ACC112 (cell line): ENCODE results near the gene GFOD1.

ENCODE experiments used
- H2AFZ ChIP-seq: fragments of 200-600 bp; sonication (generic); one replicate; pipeline ENCODE4 v1.6.0; 2017; ENCODE audit warnings: antibody characterized with exemption, low read length; ENCODE audit not compliant: unreplicated experiment
- H3K27ac ChIP-seq: fragments of 200-600 bp; sonication (generic); 2 replicates; pipeline ENCODE4 v1.5.1; 2014; ENCODE audit warnings: low read depth, mild to moderate bottlenecking, antibody characterized with exemption, low read length, moderate library complexity
- H3K27me3 ChIP-seq: fragments of 200-600 bp; sonication (generic); 2 replicates; pipeline ENCODE4 v1.6.1; 2014; ENCODE audit warnings: mild to moderate bottlenecking, antibody characterized with exemption, low read length, moderate library complexity, mixed read lengths; ENCODE audit not compliant: insufficient read depth
- H3K36me3 ChIP-seq: fragments of 200-600 bp; sonication (generic); 2 replicates; pipeline ENCODE4 v1.6.1; 2016; ENCODE audit warnings: mild to moderate bottlenecking, antibody characterized with exemption, low read length, moderate library complexity, mixed read lengths; ENCODE audit not compliant: insufficient read depth
- H3K4me1 ChIP-seq: fragments of 200-600 bp; sonication (generic); one replicate; pipeline ENCODE4 v1.6.1; 2016; ENCODE audit warnings: low read length, mixed read lengths; ENCODE audit not compliant: insufficient read depth, unreplicated experiment, control insufficient read depth
- H3K4me3 ChIP-seq: fragments of 200-600 bp; sonication (generic); 2 replicates; pipeline ENCODE4 v1.5.1; 2014; ENCODE audit warnings: mild to moderate bottlenecking, low read depth, low read length
- H3K79me2 ChIP-seq: fragments of 200-600 bp; sonication (generic); one replicate; pipeline ENCODE4 v1.6.0; 2016; ENCODE audit warnings: low read length; ENCODE audit not compliant: control insufficient read depth, unreplicated experiment, insufficient read depth

Gene GFOD1

GRCh38 chr6:13484138-13484708 lies 3.2 kb downstream of the GFOD1 start:
- Histone ChIP-seq H2AFZ (no peak overlapping the region), H3K27ac (no peak overlapping the region), H3K4me3 (peak overlapping the region; percentile 97; the same call in 1 of the 2 replicates), H3K79me2 (peaks cover 15% of the 10 kb centered on the region), H3K36me3 (no peaks in the 10 kb centered on the region), H3K27me3 (no peaks in the 10 kb centered on the region), H3K4me1 (peaks cover 20% of the 10 kb centered on the region)

- Histone ChIP-seq H3K27ac (no peak overlapping the region), H3K27me3 (no peaks in the 10 kb centered on the region), H3K36me3 (no peaks in the 10 kb centered on the region), H3K79me2 (peaks cover 15% of the 10 kb centered on the region), H2AFZ (no peak overlapping the region), H3K4me1 (peaks cover 17% of the 10 kb centered on the region), H3K4me3 (no peak overlapping the region)
Observed at GRCh38 chr6:13480631-13481501, 6.5 kb downstream of the GFOD1 start.

- Histone ChIP-seq H3K79me2 (peaks cover 9% of the 10 kb centered on the region), H2AFZ (no peak overlapping the region), H3K36me3 (no peaks in the 10 kb centered on the region), H3K4me3 (no peak overlapping the region), H3K27me3 (no peaks in the 10 kb centered on the region), H3K4me1 (peaks cover 9% of the 10 kb centered on the region), H3K27ac (no peak overlapping the region)
Observed at GRCh38 chr6:13479971-13480434, 7.4 kb downstream of the GFOD1 start.

- peaks cover 2% of the 10 kb centered on the region for H3K4me1 ChIP-seq
- peaks cover 6% of the 10 kb centered on the region for H3K79me2 ChIP-seq
- H3K36me3 ChIP-seq = no peaks in the 10 kb centered on the region
- no peak overlapping the region for H3K27ac ChIP-seq
- no peak overlapping the region for H2AFZ ChIP-seq
- no peaks in the 10 kb centered on the region for H3K27me3 ChIP-seq
- no peak overlapping the region for H3K4me3 ChIP-seq
Observed at GRCh38 chr6:13479206-13479800, 8.1 kb downstream of the GFOD1 start.

- Histone ChIP-seq H3K4me3 (no peak overlapping the region), H3K79me2 (peaks cover 2% of the 10 kb centered on the region), H3K36me3 (no peaks in the 10 kb centered on the region), H3K4me1 (no peaks in the 10 kb centered on the region), H2AFZ (no peak overlapping the region), H3K27me3 (no peaks in the 10 kb centered on the region), H3K27ac (no peak overlapping the region)
Observed at GRCh38 chr6:13478525-13478966, 8.9 kb downstream of the GFOD1 start.

- Histone ChIP-seq H3K79me2 (no peaks in the 10 kb centered on the region), H3K27ac (no peak overlapping the region), H3K27me3 (no peaks in the 10 kb centered on the region), H3K4me1 (no peaks in the 10 kb centered on the region), H3K36me3 (no peaks in the 10 kb centered on the region), H3K4me3 (no peak overlapping the region), H2AFZ (no peak overlapping the region)
Observed at GRCh38 chr6:13474787-13475186, 12.6 kb downstream of the GFOD1 start.

GRCh38 chr6:13474360-13474759 lies 13.0 kb downstream of the GFOD1 start:
- no peaks in the 10 kb centered on the region for H3K27me3 ChIP-seq
- H3K27ac ChIP-seq = no peak overlapping the region
- H2AFZ ChIP-seq = no peak overlapping the region
- no peak overlapping the region for H3K4me3 ChIP-seq
- H3K79me2 ChIP-seq = no peaks in the 10 kb centered on the region
- H3K36me3 ChIP-seq = no peaks in the 10 kb centered on the region
- H3K4me1 ChIP-seq = no peaks in the 10 kb centered on the region

GRCh38 chr6:13473768-13474165 lies 13.6 kb downstream of the GFOD1 start:
- no peak overlapping the region for H3K27ac ChIP-seq
- H3K4me1 ChIP-seq = no peaks in the 10 kb centered on the region
- H3K4me3 ChIP-seq = no peak overlapping the region
- no peaks in the 10 kb centered on the region for H3K79me2 ChIP-seq
- no peaks in the 10 kb centered on the region for H3K36me3 ChIP-seq
- no peak overlapping the region for H2AFZ ChIP-seq
- no peaks in the 10 kb centered on the region for H3K27me3 ChIP-seq

- no peaks in the 10 kb centered on the region for H3K36me3 ChIP-seq
- no peak overlapping the region for H3K27ac ChIP-seq
- no peaks in the 10 kb centered on the region for H3K79me2 ChIP-seq
- H3K27me3 ChIP-seq = no peaks in the 10 kb centered on the region
- H3K4me1 ChIP-seq = no peaks in the 10 kb centered on the region
- H3K4me3 ChIP-seq = no peak overlapping the region
- H2AFZ ChIP-seq = no peak overlapping the region
Observed at GRCh38 chr6:13472976-13473767, 14.2 kb downstream of the GFOD1 start.

GRCh38 chr6:13472099-13472498 lies 15.3 kb downstream of the GFOD1 start:
- Histone ChIP-seq H3K27ac (no peak overlapping the region), H3K36me3 (no peaks in the 10 kb centered on the region), H3K79me2 (no peaks in the 10 kb centered on the region), H3K4me3 (no peak overlapping the region), H2AFZ (no peak overlapping the region), H3K4me1 (no peaks in the 10 kb centered on the region), H3K27me3 (no peaks in the 10 kb centered on the region)
